ENCODE results near the gene RPTOR.

- no peak for TF ChIP-seq EZH2 (IDR thresholded peaks at IDR 0.05; ENCODE audit: borderline replicate concordance, low read depth, low read length, severe bottlenecking)
- no peak for TF ChIP-seq CTCF (IDR thresholded peaks at IDR 0.05; ENCODE audit: extremely low read depth in 1 of 2, insufficient read depth in 1 of 2, low read depth in 1 of 2, low read length in 2 of 2)
- no peak for TF ChIP-seq POLR2A (IDR thresholded peaks at IDR 0.05; ENCODE audit: low read depth, low read length)
- no peak for TF ChIP-seq MAX (IDR thresholded peaks at IDR 0.05; ENCODE audit: insufficient read depth, insufficient read length)
- TF ChIP-seq POLR2AphosphoS5 (IDR thresholded peaks at IDR 0.05; ENCODE audit: insufficient read depth, low read depth, low read length): no peak
These were observed 469.0 kb downstream of the RPTOR start for GRCh38 chr17:81013642-81014041.

Measured in endothelial cell of umbilical vein (primary cell).